Measurements from ENCODE around the gene ANKRD44.

ANKRD44 gene

DNA sequence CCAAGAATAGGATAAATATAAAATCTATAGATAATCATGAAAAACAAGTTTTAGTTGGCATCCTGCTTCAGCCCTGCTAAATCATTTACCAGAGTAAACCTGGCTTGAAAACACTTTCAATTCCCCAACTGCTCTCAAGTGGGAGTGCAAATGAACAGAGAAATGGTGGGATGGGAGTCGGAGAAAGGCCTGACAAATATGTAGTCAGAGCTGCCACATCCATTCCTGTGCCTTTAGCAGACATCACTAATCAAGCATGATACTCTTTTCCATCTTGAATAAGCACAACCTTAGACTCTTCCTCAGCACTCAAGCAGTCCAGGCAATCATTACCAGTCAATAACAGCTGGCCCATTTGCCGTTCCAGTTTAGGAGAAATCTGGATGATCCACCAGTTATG lies 101.3 kb downstream of the ANKRD44 start:
- no peak overlapping the region for H3K4me3 ChIP-seq (ENCODE audit: low read depth, low read length)
- no peak for DNase-seq (ENCODE audit: low read depth, low spot score)
- ChIA-PET POLR2A (no interaction called here), CTCF (interaction anchor here (3.9 kb wide), 1 partner anchor 18 kb away, joined by 21 read pairs; no protein-coding TSS in a partner anchor)
- TF ChIP-seq, protein P1, sequence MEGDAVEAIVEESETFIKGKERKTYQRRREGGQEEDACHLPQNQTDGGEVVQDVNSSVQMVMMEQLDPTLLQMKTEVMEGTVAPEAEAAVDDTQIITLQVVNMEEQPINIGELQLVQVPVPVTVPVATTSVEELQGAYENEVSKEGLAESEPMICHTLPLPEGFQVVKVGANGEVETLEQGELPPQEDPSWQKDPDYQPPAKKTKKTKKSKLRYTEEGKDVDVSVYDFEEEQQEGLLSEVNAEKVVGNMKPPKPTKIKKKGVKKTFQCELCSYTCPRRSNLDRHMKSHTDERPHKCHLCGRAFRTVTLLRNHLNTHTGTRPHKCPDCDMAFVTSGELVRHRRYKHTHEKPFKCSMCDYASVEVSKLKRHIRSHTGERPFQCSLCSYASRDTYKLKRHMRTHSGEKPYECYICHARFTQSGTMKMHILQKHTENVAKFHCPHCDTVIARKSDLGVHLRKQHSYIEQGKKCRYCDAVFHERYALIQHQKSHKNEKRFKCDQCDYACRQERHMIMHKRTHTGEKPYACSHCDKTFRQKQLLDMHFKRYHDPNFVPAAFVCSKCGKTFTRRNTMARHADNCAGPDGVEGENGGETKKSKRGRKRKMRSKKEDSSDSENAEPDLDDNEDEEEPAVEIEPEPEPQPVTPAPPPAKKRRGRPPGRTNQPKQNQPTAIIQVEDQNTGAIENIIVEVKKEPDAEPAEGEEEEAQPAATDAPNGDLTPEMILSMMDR (IDR thresholded peaks at IDR 0.05; ENCODE audit: insufficient read depth, low read length, missing control alignments): no peak

GRCh38 chr2:197208841-197209240 lies 101.7 kb downstream of the ANKRD44 start:
- ChIA-PET POLR2A (no interaction called here), CTCF (interaction anchor here (0.9 to 3.9 kb wide), 3 partner anchors 8 to 18 kb away, joined by 3 to 21 read pairs (median 7); no protein-coding TSS in a partner anchor)
- TF ChIP-seq, protein P1 (IDR thresholded peaks at IDR 0.05; ENCODE audit: insufficient read depth, low read length, missing control alignments): no peak
- no peak overlapping the region for H3K4me3 ChIP-seq (ENCODE audit: low read depth, low read length)
- DNase-seq (ENCODE audit: low read depth, low spot score): no peak

- ChIA-PET CTCF (interaction anchor here (0.7 to 3.9 kb wide), 4 partner anchors 9 to 74 kb away, joined by 3 to 21 read pairs (median 6); no protein-coding TSS in a partner anchor), POLR2A (no interaction called here)
- no peak overlapping the region for H3K4me3 ChIP-seq (ENCODE audit: low read depth, low read length)
- DNase-seq (ENCODE audit: low read depth, low spot score): no peak
- TF ChIP-seq, protein P1 (IDR thresholded peaks at IDR 0.05; ENCODE audit: insufficient read depth, low read length, missing control alignments): no peak
These were observed 102.6 kb downstream of the ANKRD44 start for GRCh38 chr2:197208024-197208423.

DNA sequence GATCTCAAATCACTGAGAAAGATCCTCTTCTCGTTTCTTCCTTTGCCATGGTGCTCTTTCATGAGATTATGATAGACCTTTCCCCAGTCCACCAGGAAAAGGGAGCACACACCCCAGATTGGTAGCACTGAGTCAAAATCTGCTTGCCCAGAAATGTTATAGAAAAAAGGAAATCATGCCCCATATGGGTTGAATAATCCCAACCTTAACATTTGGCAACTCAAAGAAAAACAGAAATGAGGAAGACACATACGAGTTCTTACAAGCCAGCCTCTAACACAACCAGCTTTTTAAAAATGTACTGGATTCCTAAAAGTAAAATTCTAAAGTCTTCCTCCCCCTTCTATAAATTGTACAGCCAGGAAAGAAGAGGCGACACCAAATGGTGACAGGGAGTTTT lies 103.0 kb downstream of the ANKRD44 start:
- no peak overlapping the region for H3K4me3 ChIP-seq (ENCODE audit: low read depth, low read length)
- TF ChIP-seq, protein P1 (IDR thresholded peaks at IDR 0.05; ENCODE audit: insufficient read depth, low read length, missing control alignments): no peak
- ChIA-PET POLR2A (no interaction called here), CTCF (interaction anchor here (0.7 to 3.9 kb wide), 3 partner anchors 12 to 73 kb away, joined by 4 to 21 read pairs (median 7); no protein-coding TSS in a partner anchor)
- no peak for DNase-seq (ENCODE audit: low read depth, low spot score)

- TF ChIP-seq, protein P1 (IDR thresholded peaks at IDR 0.05; ENCODE audit: insufficient read depth, low read length, missing control alignments): no peak
- no peak for DNase-seq (ENCODE audit: low read depth, low spot score)
- ChIA-PET CTCF (interaction anchor here (0.7 to 3.9 kb wide), 3 partner anchors 13 to 73 kb away, joined by 4 to 21 read pairs (median 7); no protein-coding TSS in a partner anchor), POLR2A (no interaction called here)
- H3K4me3 ChIP-seq (ENCODE audit: low read depth, low read length): no peak overlapping the region
These were observed 103.5 kb downstream of the ANKRD44 start for GRCh38 chr2:197207106-197207505.

GRCh38 chr2:197205585-197206215 lies 104.9 kb downstream of the ANKRD44 start:
- H3K4me3 ChIP-seq (ENCODE audit: low read depth, low read length): no peak overlapping the region
- no peak for DNase-seq (ENCODE audit: low read depth, low spot score)
- CTCF ChIA-PET: interaction anchor here (0.9 to 6.7 kb wide), 3 partner anchors 12 to 37 kb away, joined by 3 to 53 read pairs (median 3); no protein-coding TSS in a partner anchor
- TF ChIP-seq, protein P1 (IDR thresholded peaks at IDR 0.05; ENCODE audit: insufficient read depth, low read length, missing control alignments): no peak
- POLR2A ChIA-PET: no interaction called here

All from AG04449 (cell line).